HCT116 (cell line): ENCODE measurements around the gene ENTPD3. TPM values are rescaled to one million over a fixed set of nuclear protein-coding genes. Genes with fewer than 3 reads are reported as not detected.

Source experiments
- ATAC-seq: fragments of 200-7000 bp; cut with Tn5 transposase; 2 replicates; pipeline ENCODE4 v1.9.1; 2020; ENCODE audit warnings: mild to moderate bottlenecking, moderate library complexity
- BruUV-seq: library from RNA; stranded (reverse); fragments of 400-500 nt; replicated peaks from 2 replicates; lab custom pipeline; 2021; lab: Mats Ljungman, UMichigan
- CTCF ChIA-PET: fragments of 300-600 bp; sonication (Branson Sonifier 250); formaldehyde crosslinking; loops from one replicate; lab custom pipeline; 2021; ENCODE audit warnings: antibody characterized with exemption; lab: Charles Lee
- POLR2A ChIA-PET: fragments of 300-600, 350-600 bp; sonication (Branson Sonifier 250); formaldehyde crosslinking; loops from one replicate; lab custom pipeline; 2021; ENCODE audit warnings: antibody characterized with exemption; lab: Charles Lee
- RAD21 ChIA-PET, 2 experiments: fragments of 300-600 bp; sonication (Branson Sonifier 250); formaldehyde crosslinking; loops; one replicate each; lab custom pipeline; 2023; ENCODE audit warnings: low total read pairs in 2 of 2; ENCODE audit not compliant: uncharacterized antibody in 2 of 2, unreplicated experiment in 2 of 2, low non-redundant PET in 1 of 2; lab: Charles Lee
- DNase-seq: peaks from one replicate; pipeline ENCODE4 v3.0.0-alpha.2; 2010; ENCODE audit warnings: low read depth, low spot score
- H2AFZ ChIP-seq: fragments of 200-600 bp; shearing (Covaris generic), sonication (generic); 2 replicates; pipeline ENCODE4 v1.6.1; 2017; ENCODE audit warnings: low read depth, mixed run types, mixed read lengths, antibody characterized with exemption, low read length; ENCODE audit not compliant: poor library complexity, severe bottlenecking
- H3K27ac ChIP-seq: 2 replicates; pipeline ENCODE4 v1.5.1; 2012; ENCODE audit warnings: low read depth, low read length
- H3K27me3 ChIP-seq: fragments of 200-600 bp; sonication (generic); 2 replicates; pipeline ENCODE4 v1.6.1; 2016; ENCODE audit warnings: mixed run types, low read length, mixed read lengths; ENCODE audit not compliant: insufficient read depth
- H3K36me3 ChIP-seq, 2 experiments: fragments of 200-500 bp in 1 of 2; fragments of 200-600 bp in 1 of 2; sonication (Bioruptor generic) in 1 of 2; sonication (generic) in 1 of 2; 2 replicates each; pipeline versions ENCODE4 v1.5.1 to v1.6.1; 2014 to 2016; ENCODE audit warnings: low read length in 2 of 2, inconsistent platforms in 1 of 2, mixed read lengths in 1 of 2, mixed run types in 1 of 2; ENCODE audit not compliant: insufficient read depth in 2 of 2, control insufficient read depth in 1 of 2
- H3K4me1 ChIP-seq, 2 experiments: fragments of 200-600 bp in 1 of 2; sonication (generic) in 1 of 2; 2 replicates each; pipeline versions ENCODE4 v1.5.1 to v1.6.1; 2012 to 2017; ENCODE audit warnings: low read length in 2 of 2, inconsistent platforms in 1 of 2, mild to moderate bottlenecking in 1 of 2, mixed read lengths in 1 of 2, mixed run types in 1 of 2, moderate library complexity in 1 of 2; ENCODE audit not compliant: insufficient read depth in 2 of 2, control insufficient read depth in 1 of 2
- H3K4me2 ChIP-seq: fragments of 200-600 bp; sonication (generic); 2 replicates; pipeline ENCODE4 v1.6.1; 2017; ENCODE audit warnings: mixed run types, low read length, mixed read lengths
- H3K4me3 ChIP-seq, 2 experiments: fragments of 200-600 bp in 1 of 2; sonication (generic) in 1 of 2; replicated peaks in 1 of 2; 2 replicates each; pipeline ENCODE4 v1.5.1; 2011 to 2016; ENCODE audit warnings: low read length in 2 of 2, control low read depth in 1 of 2, low read depth in 1 of 2, mild to moderate bottlenecking in 1 of 2, mixed read lengths in 1 of 2, mixed run types in 1 of 2
- H3K79me2 ChIP-seq: fragments of 200-600 bp; sonication (generic); 2 replicates; pipeline ENCODE4 v1.6.1; 2017; ENCODE audit warnings: mild to moderate bottlenecking, mixed run types, low read length, moderate library complexity, mixed read lengths; ENCODE audit not compliant: insufficient read depth
- H3K9ac ChIP-seq: fragments of 200-600 bp; sonication (generic); 2 replicates; pipeline ENCODE4 v1.6.1; 2016; ENCODE audit warnings: low read length, mixed read lengths
- H3K9me2 ChIP-seq: fragments of 200-600 bp; sonication (generic), shearing (Covaris generic); 2 replicates; pipeline ENCODE4 v1.6.1; 2017; ENCODE audit warnings: mixed run types, mild to moderate bottlenecking, moderate library complexity; ENCODE audit not compliant: insufficient read depth
- H3K9me3 ChIP-seq, 2 experiments: fragments of 200-500 bp in 1 of 2; fragments of 200-600 bp in 1 of 2; sonication (Bioruptor generic) in 1 of 2; sonication (generic) in 1 of 2; 2 replicates each; pipeline ENCODE4 v1.6.1; 2014 to 2017; ENCODE audit warnings: low read length in 2 of 2, mixed read lengths in 2 of 2, inconsistent platforms in 1 of 2, low read depth in 1 of 2, mild to moderate bottlenecking in 1 of 2, mixed run types in 1 of 2, moderate library complexity in 1 of 2; ENCODE audit not compliant: control insufficient read depth in 1 of 2, insufficient read depth in 1 of 2
- H4K20me1 ChIP-seq: fragments of 200-600 bp; sonication (generic), shearing (Covaris generic); 2 replicates; pipeline ENCODE4 v1.6.1; 2017; ENCODE audit warnings: mixed run types, mild to moderate bottlenecking, moderate library complexity; ENCODE audit not compliant: insufficient read depth
- CBX3 ChIP-seq: IDR thresholded peaks from 2 replicates; pipeline ENCODE4 v1.6.1; 2012; ENCODE audit warnings: low read depth
- CEBPB ChIP-seq: IDR thresholded peaks from 2 replicates; pipeline ENCODE4 v1.6.1; 2012; ENCODE audit warnings: low read depth
- CTCF ChIP-seq, 3 experiments: fragments of 200-600 bp in 1 of 3; sonication (generic) in 1 of 3; IDR thresholded peaks in 2 of 3; conservative IDR thresholded peaks in 1 of 3; 2 replicates each; pipeline ENCODE4 v1.5.1; 2012 to 2017; ENCODE audit warnings: low read depth in 2 of 3, low read length in 2 of 3, antibody characterized with exemption in 1 of 3, borderline replicate concordance in 1 of 3, control low read depth in 1 of 3, mild to moderate bottlenecking in 1 of 3, mixed read lengths in 1 of 3, mixed run types in 1 of 3, moderate library complexity in 1 of 3; ENCODE audit not compliant: insufficient read depth in 1 of 3
- EGR1 ChIP-seq: IDR thresholded peaks from 2 replicates; pipeline ENCODE4 v1.6.1; 2012; ENCODE audit warnings: low read depth
- ELF1 ChIP-seq: IDR thresholded peaks from 2 replicates; pipeline ENCODE4 v1.6.1; 2012; ENCODE audit warnings: low read depth, borderline replicate concordance
- EZH2 ChIP-seq: fragments of 200-600 bp; sonication (generic); IDR thresholded peaks from 2 replicates; pipeline ENCODE4 v1.6.1; 2017; ENCODE audit warnings: antibody characterized with exemption, mixed run types
- EZH2phosphoT487 ChIP-seq: fragments of 200-600 bp; IDR thresholded peaks from 2 replicates; pipeline ENCODE4 v1.6.1; 2018; ENCODE audit warnings: antibody characterized with exemption, borderline replicate concordance
- FOSL1 ChIP-seq: IDR thresholded peaks from 2 replicates; pipeline ENCODE4 v1.6.1; 2012; ENCODE audit warnings: low read depth
- MAX ChIP-seq: IDR thresholded peaks from 2 replicates; pipeline ENCODE4 v1.6.1; 2012
- POLR2A ChIP-seq: IDR thresholded peaks from 2 replicates; pipeline ENCODE4 v1.7.0; 2011; ENCODE audit warnings: borderline replicate concordance; ENCODE audit not compliant: insufficient read depth, insufficient read length; ENCODE audit errors: extremely low read depth
- POLR2AphosphoS5 ChIP-seq: IDR thresholded peaks from 2 replicates; pipeline ENCODE4 v1.6.1; 2011; ENCODE audit warnings: mild to moderate bottlenecking, low read depth, low read length, moderate library complexity
- SIN3A ChIP-seq: IDR thresholded peaks from 2 replicates; pipeline ENCODE4 v1.6.1; 2012; ENCODE audit warnings: low read depth
- SP1 ChIP-seq: IDR thresholded peaks from 2 replicates; pipeline ENCODE4 v1.6.1; 2012; ENCODE audit warnings: low read depth
- YY1 ChIP-seq: IDR thresholded peaks from 2 replicates; pipeline ENCODE4 v1.6.1; 2011; ENCODE audit warnings: low read length, low read depth, moderate library complexity, mild to moderate bottlenecking; ENCODE audit not compliant: insufficient replicate concordance; ENCODE audit errors: extremely low read depth
- ZNF274 ChIP-seq: fragments of 200-500 bp; sonication (Bioruptor generic); IDR thresholded peaks from 2 replicates; pipeline ENCODE4 v1.6.1; 2014; ENCODE audit warnings: mild to moderate bottlenecking, low read depth, low read length, inconsistent platforms
- intact Hi-C: fragments of 100-400 bp; cut with micrococcal nuclease; formaldehyde crosslinking; loops from 2 replicates; pipeline ENCODE4 v1.10.0; 2022
- total RNA-seq: library from RNA; stranded (reverse); gene quantifications from one replicate; pipeline ENCODE4 v1.2.1, GENCODE V29; 2021; ENCODE audit not compliant: unreplicated experiment
- TF ChIP-seq, protein P1 (sequence below): IDR thresholded peaks from 2 replicates; pipeline ENCODE4 v1.6.1; 2012; ENCODE audit warnings: low read depth

ENTPD3 gene
- total RNA-seq, 1 experiment from 2014 or later: not detected

GRCh38 chr3:40456940-40457823 lies 70.2 kb downstream of the ENTPD3 start, which contains the start of gene RPL14 (continued):
- no peak for TF ChIP-seq CTCF (IDR thresholded peaks at IDR 0.05 in 2 of 3, conservative IDR thresholded peaks at IDR 0.05 in 1 of 3; ENCODE audit: borderline replicate concordance in 1 of 3, insufficient read depth in 1 of 3, low read depth in 2 of 3, low read length in 2 of 3)
- TF ChIP-seq MAX: peak; percentile 96
- TF ChIP-seq CBX3: no peak
- no peak for TF ChIP-seq EZH2
- no peak for TF ChIP-seq ELF1

DNA sequence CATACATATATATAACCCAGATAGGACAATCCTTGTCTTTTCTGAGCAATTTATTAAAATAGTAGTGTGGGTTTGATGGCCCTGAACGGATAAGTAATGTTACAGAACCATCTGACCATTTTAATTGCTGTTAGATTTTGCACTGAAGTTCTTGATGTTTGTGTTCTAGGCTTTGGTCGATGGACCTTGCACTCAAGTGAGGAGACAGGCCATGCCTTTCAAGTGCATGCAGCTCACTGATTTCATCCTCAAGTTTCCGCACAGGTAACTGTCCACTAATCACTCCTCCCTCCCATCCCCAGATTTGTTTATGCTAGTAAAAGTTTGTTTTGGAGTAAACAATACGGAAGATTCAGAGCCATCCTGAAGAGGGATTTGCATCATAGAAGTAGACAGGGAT lies 71.5 kb downstream of the ENTPD3 start:
- BruUV-seq: no TSS peak
- Histone ChIP-seq H3K27ac (peak overlapping the region; percentile 87; the same call in 1 of the 2 replicates), H3K36me3 (peaks cover 46 to 49% of the 10 kb centered on the region in 2 experiments), H3K9ac (peak overlapping the region; percentile 97), H3K9me2 (no peaks in the 10 kb centered on the region), H3K4me2 (peak overlapping the region; percentile 92), H3K27me3 (no peaks in the 10 kb centered on the region), H4K20me1 (peaks cover 33% of the 10 kb centered on the region; the same call in 1 of the 2 replicates), H3K79me2 (peaks cover 69% of the 10 kb centered on the region), H2AFZ (no peak overlapping the region), H3K4me1 (peaks cover 10 to 20% of the 10 kb centered on the region in 2 experiments; a peak in 3 of 4 replicates), H3K4me3 (peak overlapping the region; percentile 70 to 90), H3K9me3 (no peaks in the 10 kb centered on the region)
- RAD21 ChIA-PET: no interaction called here
- no peak for DNase-seq
- POLR2A ChIA-PET: no interaction called here
- intact Hi-C loops: no loop called here
- CTCF ChIA-PET: no interaction called here
- no peak for ATAC-seq
- no peak for TF ChIP-seq EZH2phosphoT487
- no peak for TF ChIP-seq YY1
- no peak for TF ChIP-seq SP1
- TF ChIP-seq CEBPB: no peak
- TF ChIP-seq EGR1: no peak
- TF ChIP-seq FOSL1: no peak
- TF ChIP-seq EZH2: no peak
- TF ChIP-seq, protein P1, sequence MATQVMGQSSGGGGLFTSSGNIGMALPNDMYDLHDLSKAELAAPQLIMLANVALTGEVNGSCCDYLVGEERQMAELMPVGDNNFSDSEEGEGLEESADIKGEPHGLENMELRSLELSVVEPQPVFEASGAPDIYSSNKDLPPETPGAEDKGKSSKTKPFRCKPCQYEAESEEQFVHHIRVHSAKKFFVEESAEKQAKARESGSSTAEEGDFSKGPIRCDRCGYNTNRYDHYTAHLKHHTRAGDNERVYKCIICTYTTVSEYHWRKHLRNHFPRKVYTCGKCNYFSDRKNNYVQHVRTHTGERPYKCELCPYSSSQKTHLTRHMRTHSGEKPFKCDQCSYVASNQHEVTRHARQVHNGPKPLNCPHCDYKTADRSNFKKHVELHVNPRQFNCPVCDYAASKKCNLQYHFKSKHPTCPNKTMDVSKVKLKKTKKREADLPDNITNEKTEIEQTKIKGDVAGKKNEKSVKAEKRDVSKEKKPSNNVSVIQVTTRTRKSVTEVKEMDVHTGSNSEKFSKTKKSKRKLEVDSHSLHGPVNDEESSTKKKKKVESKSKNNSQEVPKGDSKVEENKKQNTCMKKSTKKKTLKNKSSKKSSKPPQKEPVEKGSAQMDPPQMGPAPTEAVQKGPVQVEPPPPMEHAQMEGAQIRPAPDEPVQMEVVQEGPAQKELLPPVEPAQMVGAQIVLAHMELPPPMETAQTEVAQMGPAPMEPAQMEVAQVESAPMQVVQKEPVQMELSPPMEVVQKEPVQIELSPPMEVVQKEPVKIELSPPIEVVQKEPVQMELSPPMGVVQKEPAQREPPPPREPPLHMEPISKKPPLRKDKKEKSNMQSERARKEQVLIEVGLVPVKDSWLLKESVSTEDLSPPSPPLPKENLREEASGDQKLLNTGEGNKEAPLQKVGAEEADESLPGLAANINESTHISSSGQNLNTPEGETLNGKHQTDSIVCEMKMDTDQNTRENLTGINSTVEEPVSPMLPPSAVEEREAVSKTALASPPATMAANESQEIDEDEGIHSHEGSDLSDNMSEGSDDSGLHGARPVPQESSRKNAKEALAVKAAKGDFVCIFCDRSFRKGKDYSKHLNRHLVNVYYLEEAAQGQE: no peak
- no peak for TF ChIP-seq ZNF274
- no peak for TF ChIP-seq POLR2AphosphoS5
- TF ChIP-seq SIN3A: no peak
- no peak for TF ChIP-seq CTCF (IDR thresholded peaks at IDR 0.05 in 2 of 3, conservative IDR thresholded peaks at IDR 0.05 in 1 of 3; ENCODE audit: borderline replicate concordance in 1 of 3, insufficient read depth in 1 of 3, low read depth in 2 of 3, low read length in 2 of 3)
- TF ChIP-seq POLR2A: no peak
